K562 (cell line): ENCODE data around the gene MPRIP. TPM values are rescaled to one million over a fixed set of nuclear protein-coding genes. Genes with fewer than 3 reads are reported as not detected.

Source experiments
- ATAC-seq: fragments of 200-7000 bp; cut with Tn5 transposase; 3 replicates; pipeline ENCODE4 v1.9.1; 2020; ENCODE audit warnings: moderate library complexity
- BruUV-seq: library from RNA; stranded (reverse); fragments of 400-500 nt; replicated peaks from 2 replicates; lab custom pipeline; 2021; lab: Mats Ljungman, UMichigan
- CTCF ChIA-PET: fragments of 300-600 bp; formaldehyde crosslinking; extraction: SDS; loops from one replicate; lab custom pipeline; 2021; ENCODE audit warnings: low intra/inter-chr PET ratio; lab: Yijun Ruan, JAX
- POLR2A ChIA-PET: fragments of 300-600, 350-650 bp; sonication (Branson Sonifier 250); formaldehyde crosslinking; extraction: SDS; loops from one replicate; lab custom pipeline; 2021; ENCODE audit warnings: antibody characterized with exemption, inconsistent platforms; lab: Yijun Ruan, JAX
- DNase-seq, 4 experiments: peaks; one replicate each; pipeline versions ENCODE4 v3.0.0 to v3.0.0-alpha.2; 2011 to 2018; ENCODE audit warnings: low spot score in 3 of 4, mixed read lengths in 3 of 4; ENCODE audit errors: extremely low read depth in 1 of 4
- FAIRE-seq: peaks from 2 replicates; lab custom pipeline; 2011; peaks lifted over from hg19 to GRCh38; lab: Jason Lieb, UNC
- H2AFZ ChIP-seq: 2 replicates; pipeline ENCODE4 v1.6.0; 2011; ENCODE audit warnings: low read depth, low read length, control low read depth, inconsistent platforms
- H3K27ac ChIP-seq: fragments of 200-600 bp; 3 replicates; pipeline ENCODE4 v1.8.0; 2011; ENCODE audit warnings: low read depth, mild to moderate bottlenecking, control low read depth, inconsistent platforms, low read length, moderate library complexity, mixed read lengths; ENCODE audit errors: extremely low read depth
- H3K27me3 ChIP-seq, 2 experiments: fragments of 300-600 bp in 1 of 2; 2 replicates in 1 of 2; 3 replicates in 1 of 2; pipeline versions ENCODE4 v1.6.0 to v1.8.0; 2011; ENCODE audit warnings: inconsistent platforms in 2 of 2, low read length in 2 of 2, mild to moderate bottlenecking in 1 of 2, mixed read lengths in 1 of 2, moderate library complexity in 1 of 2; ENCODE audit not compliant: control insufficient read depth in 2 of 2, insufficient read depth in 2 of 2
- H3K36me3 ChIP-seq: fragments of 300-600 bp; 3 replicates; pipeline ENCODE4 v1.8.0; 2011; ENCODE audit warnings: mild to moderate bottlenecking, low read length, inconsistent platforms; ENCODE audit not compliant: control insufficient read depth, insufficient read depth
- H3K4me1 ChIP-seq, 2 experiments: fragments of 200-600 bp in 1 of 2; replicated peaks in 1 of 2; 2 replicates in 1 of 2; 3 replicates in 1 of 2; pipeline versions ENCODE4 v1.5.1 to v1.8.0; 2011; ENCODE audit warnings: inconsistent platforms in 2 of 2, low read length in 2 of 2, mild to moderate bottlenecking in 1 of 2, mixed read lengths in 1 of 2, moderate library complexity in 1 of 2; ENCODE audit not compliant: control insufficient read depth in 2 of 2, insufficient read depth in 2 of 2
- H3K4me2 ChIP-seq: 2 replicates; pipeline ENCODE4 v1.6.1; 2011; ENCODE audit warnings: low read length, control low read depth, inconsistent platforms, mixed read lengths; ENCODE audit not compliant: insufficient read depth
- H3K4me3 ChIP-seq: fragments of 200-600 bp; sonication (generic), shearing (Covaris generic); 2 replicates; pipeline ENCODE4 v1.5.1; 2016; ENCODE audit warnings: control low read depth, inconsistent platforms
- H3K79me2 ChIP-seq: fragments of 200-600 bp; 3 replicates; pipeline ENCODE4 v1.8.0; 2011; ENCODE audit warnings: low read length, inconsistent platforms; ENCODE audit not compliant: control insufficient read depth, insufficient read depth
- H3K9ac ChIP-seq, 2 experiments: 2 replicates each; pipeline versions ENCODE4 v1.6.0 to v1.6.1; 2011; ENCODE audit warnings: low read depth in 2 of 2, low read length in 2 of 2, control low read depth in 1 of 2, inconsistent platforms in 1 of 2, mild to moderate bottlenecking in 1 of 2, mixed read lengths in 1 of 2; ENCODE audit not compliant: insufficient read depth in 1 of 2
- H3K9me1 ChIP-seq: one replicate; pipeline ENCODE4 v1.6.0; 2011; ENCODE audit warnings: inconsistent platforms, mild to moderate bottlenecking, low read length, moderate library complexity; ENCODE audit not compliant: control insufficient read depth, insufficient read depth
- H3K9me3 ChIP-seq: replicated peaks from 2 replicates; pipeline ENCODE4 v1.5.1; 2011; ENCODE audit warnings: low read depth, low read length, inconsistent platforms; ENCODE audit not compliant: control insufficient read depth, insufficient read depth
- H4K20me1 ChIP-seq: replicated peaks from 2 replicates; pipeline ENCODE4 v1.6.1; 2011; ENCODE audit warnings: low read length, inconsistent platforms, mixed read lengths; ENCODE audit not compliant: control insufficient read depth, insufficient read depth
- ARID1B ChIP-seq: fragments of 450-650 bp; IDR thresholded peaks from 2 replicates; pipeline ENCODE4 v1.6.1; 2016; ENCODE audit warnings: antibody characterized with exemption, mild to moderate bottlenecking, inconsistent platforms
- BDP1 ChIP-seq: IDR thresholded peaks from 3 replicates; pipeline ENCODE4 v1.6.1; 2011; ENCODE audit not compliant: insufficient read length, insufficient read depth
- BHLHE40 ChIP-seq: IDR thresholded peaks from 2 replicates; pipeline ENCODE4 v1.6.1; 2011; ENCODE audit warnings: low read length, improper control_type of control experiment
- FIP1L1 ChIP-seq: fragments of 200-400 bp; formaldehyde crosslinking; IDR thresholded peaks from 2 replicates; pipeline ENCODE4 v1.6.1; 2018; ENCODE audit warnings: mild to moderate bottlenecking, low read depth, low read length; ENCODE audit not compliant: poor library complexity, severe bottlenecking
- FOXK2 ChIP-seq, 2 experiments: fragments of 450-650 bp; IDR thresholded peaks in 1 of 2; conservative IDR thresholded peaks in 1 of 2; 2 replicates each; pipeline ENCODE4 v1.6.1; 2016; ENCODE audit warnings: low read depth in 2 of 2, mild to moderate bottlenecking in 1 of 2
- HLTF ChIP-seq: fragments of 450-650 bp; IDR thresholded peaks from 2 replicates; pipeline ENCODE4 v1.6.1; 2016
- PHF20 ChIP-seq: fragments of 450-650 bp; IDR thresholded peaks from 2 replicates; pipeline ENCODE4 v1.6.1; 2018; ENCODE audit not compliant: partially characterized antibody
- POLR3G ChIP-seq: IDR thresholded peaks from 2 replicates; pipeline ENCODE4 v1.6.1; 2011; ENCODE audit not compliant: insufficient read length, insufficient replicate concordance; ENCODE audit errors: extremely low read depth
- RBM22 ChIP-seq: fragments of 200-400 bp; formaldehyde crosslinking; IDR thresholded peaks from 2 replicates; pipeline ENCODE4 v1.6.1; 2018; ENCODE audit warnings: low read length, low read depth; ENCODE audit not compliant: poor library complexity, severe bottlenecking
- RNF2 ChIP-seq: sonication (generic); IDR thresholded peaks from 2 replicates; pipeline ENCODE4 v1.6.1; 2016
- RUNX1 ChIP-seq: sonication (generic); IDR thresholded peaks from 2 replicates; pipeline ENCODE4 v1.6.1; 2016; ENCODE audit warnings: antibody characterized with exemption, low read depth
- SIN3B ChIP-seq: fragments of 450-650 bp; IDR thresholded peaks from 2 replicates; pipeline ENCODE4 v1.6.1; 2017; ENCODE audit warnings: low read depth, mild to moderate bottlenecking, moderate library complexity
- TAF9B ChIP-seq: fragments of 450-650 bp; IDR thresholded peaks from 2 replicates; pipeline ENCODE4 v1.6.1; 2018; ENCODE audit warnings: mild to moderate bottlenecking; ENCODE audit not compliant: partially characterized antibody
- TARDBP ChIP-seq: fragments of 450-650 bp; IDR thresholded peaks from 2 replicates; pipeline ENCODE4 v1.6.1; 2016
- TFAM ChIP-seq: fragments of 250-450 bp; sonication (Bioruptor Pico); conservative IDR thresholded peaks from 2 replicates; pipeline ENCODE4 v1.5.0; 2021; ENCODE audit warnings: mild to moderate bottlenecking, moderate library complexity
- ZKSCAN1 ChIP-seq: fragments of 150-350 bp; IDR thresholded peaks from 2 replicates; pipeline ENCODE4 v1.6.1; 2016; ENCODE audit warnings: low read depth, low read length
- ZNF436 ChIP-seq: fragments of 250-450, 450-650 bp; sonication (Bioruptor Pico); formaldehyde crosslinking; IDR thresholded peaks from 2 replicates; pipeline ENCODE4 v1.7.0; 2020; ENCODE audit warnings: mild to moderate bottlenecking
- WGBS: fragments of 100-300 bp; shearing (Covaris generic); methylation state at CpG from one replicate; pipeline ENCODE4 v1.1.6; 2016; ENCODE audit warnings: low coverage, mixed read lengths; ENCODE audit not compliant: insufficient coverage; ENCODE audit errors: missing lambda C conversion rate; 5-methylcytosine and 5-hydroxymethylcytosine counted together
- in situ Hi-C: fragments of 300-500 bp; cut with MboI; formaldehyde crosslinking; loops from 4 replicates; pipeline ENCODE4 v1.15.0; 2018; ENCODE audit warnings: inconsistent platforms, mixed read lengths
- intact Hi-C: fragments of 100-400 bp; cut with micrococcal nuclease; formaldehyde crosslinking; loops from 2 replicates; pipeline ENCODE4 v1.14.2; 2022
- polyA plus RNA-seq, 8 experiments: library from polyadenylated mRNA; depleted of rRNA in 4 of 8; stranded (reverse) in 5 of 8; unstranded in 3 of 8; fragments of >200 nt; fragmentation: Nextera tagmentation in 2 of 8; fragmentation: Illumina TruSeq in 1 of 8; extraction: Ambion mirVana in 2 of 8; extraction: Trizol in 1 of 8; gene quantifications; 2 replicates each; pipeline versions ENCODE4 v1.2.1 to v1.2.3, GENCODE V29; 2011 to 2014; ENCODE audit warnings: inconsistent platforms in 1 of 8, missing spikeins in 1 of 8
- total RNA-seq, 7 experiments: library from RNA; depleted of rRNA in 6 of 7; stranded (reverse); fragments of >200 nt in 6 of 7; fragmentation: Illumina TruSeq in 2 of 7; extraction: Trizol in 2 of 7; gene quantifications; 2 replicates each; pipeline versions ENCODE4 v1.2.1 to v1.2.3, GENCODE V29; 2011 to 2021; ENCODE audit warnings: low replicate concordance in 1 of 7
- TF ChIP-seq, protein P1 (sequence below): fragments of 250-450 bp; sonication (Bioruptor Pico); IDR thresholded peaks from 2 replicates; pipeline ENCODE4 v1.8.0; 2021; ENCODE audit warnings: borderline replicate concordance, mild to moderate bottlenecking, moderate library complexity; ENCODE audit not compliant: poor library complexity, severe bottlenecking
- TF ChIP-seq, protein P2 (sequence below): fragments of 450-650 bp; IDR thresholded peaks from 2 replicates; pipeline ENCODE4 v1.6.1; 2016; ENCODE audit warnings: borderline replicate concordance
- TF ChIP-seq, protein P3 (sequence below): fragments of 150-350 bp; conservative IDR thresholded peaks from 2 replicates; pipeline ENCODE4 v1.6.1; 2014; ENCODE audit warnings: low read length

Gene MPRIP
- total and polyA plus RNA-seq, 9 of the 15 experiments (the other 6 are each of a cell fraction or from before 2014, with no cell fraction given) = 10.0 to 72.6 (median 30.1) TPM

DNA sequence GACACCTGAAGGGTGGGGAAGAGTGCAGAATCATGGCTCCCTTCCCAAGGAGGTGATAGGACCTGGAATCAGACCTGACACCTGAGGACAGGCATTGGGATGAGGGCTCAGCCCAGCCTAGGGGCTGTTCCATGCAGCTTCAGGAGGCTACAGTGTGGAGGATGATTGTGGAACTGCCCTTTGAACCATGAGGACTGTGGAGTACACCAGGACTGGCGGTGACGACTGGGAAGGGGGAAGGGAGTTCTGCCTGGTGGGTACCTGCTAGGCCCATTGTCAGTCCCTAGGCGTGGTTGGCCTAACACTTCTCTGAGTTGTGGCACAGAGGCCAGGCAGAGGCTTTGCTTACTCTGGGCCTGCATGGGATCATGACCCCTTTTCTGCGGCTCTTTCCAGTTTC is 76.1 kb downstream of the MPRIP start (continued):
- no peak for TF ChIP-seq BHLHE40
- no peak for TF ChIP-seq RBM22
- TF ChIP-seq ARID1B = no peak
- TF ChIP-seq PHF20 = no peak
- no peak for TF ChIP-seq SIN3B

DNA sequence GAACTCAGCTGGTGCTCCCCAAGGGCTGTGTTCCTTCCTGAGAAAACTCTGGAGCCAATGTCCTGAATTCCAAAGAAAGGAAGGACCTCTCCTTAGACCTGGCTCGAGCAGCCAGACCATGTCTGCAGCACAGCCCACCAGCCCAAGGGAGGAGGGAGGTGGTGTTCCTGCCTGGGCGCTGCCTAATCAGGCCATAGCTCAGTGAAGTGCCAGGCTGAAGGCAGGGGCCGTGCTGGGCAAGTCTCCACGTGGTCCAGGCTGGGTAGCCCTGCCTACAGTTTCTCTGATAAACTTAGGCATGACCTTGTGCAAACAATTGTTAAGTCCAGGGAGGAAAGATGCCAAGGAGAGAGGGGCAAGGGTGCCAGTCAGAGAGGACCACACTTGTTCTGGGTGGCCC is 76.8 kb downstream of the MPRIP start:
- Histone ChIP-seq H3K4me2 (no peak overlapping the region), H3K4me1 (peaks cover 4 to 8% of the 10 kb centered on the region in 2 experiments; a peak in 4 of 5 replicates), H3K9me1 (no peaks in the 10 kb centered on the region), H4K20me1 (peaks cover 9% of the 10 kb centered on the region; the same call in 1 of the 2 replicates), H3K79me2 (no peaks in the 10 kb centered on the region), H3K9me3 (no peaks in the 10 kb centered on the region), H3K27ac (no peak overlapping the region), H3K27me3 (no peaks in the 10 kb centered on the region), H3K9ac (no peak overlapping the region), H2AFZ (no peak overlapping the region), H3K36me3 (no peaks in the 10 kb centered on the region), H3K4me3 (no peak overlapping the region)
- DNase-seq (no peak), FAIRE-seq (no peak), ATAC-seq (no peak)
- 50% methylated on average over 1 of the region's 4 CpGs for WGBS
- BruUV-seq = no TSS peak
- in situ Hi-C loops (no loop called here), intact Hi-C loops (no loop called here)
- POLR2A ChIA-PET = no interaction called here
- CTCF ChIA-PET = no interaction called here
- TF ChIP-seq, protein P1, sequence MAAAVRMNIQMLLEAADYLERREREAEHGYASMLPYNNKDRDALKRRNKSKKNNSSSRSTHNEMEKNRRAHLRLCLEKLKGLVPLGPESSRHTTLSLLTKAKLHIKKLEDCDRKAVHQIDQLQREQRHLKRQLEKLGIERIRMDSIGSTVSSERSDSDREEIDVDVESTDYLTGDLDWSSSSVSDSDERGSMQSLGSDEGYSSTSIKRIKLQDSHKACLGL (CRISPR knock-in tag) = no peak
- TF ChIP-seq FOXK2 (conservative IDR thresholded peaks at IDR 0.05 in 1 of 2, IDR thresholded peaks at IDR 0.05 in 1 of 2; ENCODE audit: low read depth in 2 of 2) (no peak), FIP1L1 (no peak), TARDBP (no peak), RUNX1 (no peak), POLR3G (no peak), HLTF (no peak), RBM22 (no peak), TFAM (CRISPR knock-in tag) (no peak), ZNF436 (CRISPR knock-in tag) (no peak), BDP1 (no peak), TAF9B (no peak), RNF2 (no peak), ZKSCAN1 (no peak)
- TF ChIP-seq, protein P2, sequence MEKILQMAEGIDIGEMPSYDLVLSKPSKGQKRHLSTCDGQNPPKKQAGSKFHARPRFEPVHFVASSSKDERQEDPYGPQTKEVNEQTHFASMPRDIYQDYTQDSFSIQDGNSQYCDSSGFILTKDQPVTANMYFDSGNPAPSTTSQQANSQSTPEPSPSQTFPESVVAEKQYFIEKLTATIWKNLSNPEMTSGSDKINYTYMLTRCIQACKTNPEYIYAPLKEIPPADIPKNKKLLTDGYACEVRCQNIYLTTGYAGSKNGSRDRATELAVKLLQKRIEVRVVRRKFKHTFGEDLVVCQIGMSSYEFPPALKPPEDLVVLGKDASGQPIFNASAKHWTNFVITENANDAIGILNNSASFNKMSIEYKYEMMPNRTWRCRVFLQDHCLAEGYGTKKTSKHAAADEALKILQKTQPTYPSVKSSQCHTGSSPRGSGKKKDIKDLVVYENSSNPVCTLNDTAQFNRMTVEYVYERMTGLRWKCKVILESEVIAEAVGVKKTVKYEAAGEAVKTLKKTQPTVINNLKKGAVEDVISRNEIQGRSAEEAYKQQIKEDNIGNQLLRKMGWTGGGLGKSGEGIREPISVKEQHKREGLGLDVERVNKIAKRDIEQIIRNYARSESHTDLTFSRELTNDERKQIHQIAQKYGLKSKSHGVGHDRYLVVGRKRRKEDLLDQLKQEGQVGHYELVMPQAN = no peak
- TF ChIP-seq, protein P3, sequence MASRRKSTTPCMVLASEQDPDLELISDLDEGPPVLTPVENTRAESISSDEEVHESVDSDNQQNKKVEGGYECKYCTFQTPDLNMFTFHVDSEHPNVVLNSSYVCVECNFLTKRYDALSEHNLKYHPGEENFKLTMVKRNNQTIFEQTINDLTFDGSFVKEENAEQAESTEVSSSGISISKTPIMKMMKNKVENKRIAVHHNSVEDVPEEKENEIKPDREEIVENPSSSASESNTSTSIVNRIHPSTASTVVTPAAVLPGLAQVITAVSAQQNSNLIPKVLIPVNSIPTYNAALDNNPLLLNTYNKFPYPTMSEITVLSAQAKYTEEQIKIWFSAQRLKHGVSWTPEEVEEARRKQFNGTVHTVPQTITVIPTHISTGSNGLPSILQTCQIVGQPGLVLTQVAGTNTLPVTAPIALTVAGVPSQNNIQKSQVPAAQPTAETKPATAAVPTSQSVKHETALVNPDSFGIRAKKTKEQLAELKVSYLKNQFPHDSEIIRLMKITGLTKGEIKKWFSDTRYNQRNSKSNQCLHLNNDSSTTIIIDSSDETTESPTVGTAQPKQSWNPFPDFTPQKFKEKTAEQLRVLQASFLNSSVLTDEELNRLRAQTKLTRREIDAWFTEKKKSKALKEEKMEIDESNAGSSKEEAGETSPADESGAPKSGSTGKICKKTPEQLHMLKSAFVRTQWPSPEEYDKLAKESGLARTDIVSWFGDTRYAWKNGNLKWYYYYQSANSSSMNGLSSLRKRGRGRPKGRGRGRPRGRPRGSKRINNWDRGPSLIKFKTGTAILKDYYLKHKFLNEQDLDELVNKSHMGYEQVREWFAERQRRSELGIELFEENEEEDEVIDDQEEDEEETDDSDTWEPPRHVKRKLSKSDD = no peak
